AG04450 (cell line): ENCODE results near the gene FOXO1. TPM values are rescaled to one million over a fixed set of nuclear protein-coding genes. Genes with fewer than 3 reads are reported as not detected.
"Not testable (repeated sequence)": the region's sequence is repeated elsewhere in the genome, so short reads cannot be mapped to it uniquely, and the experiment has no call there.

Source experiments
- CTCF ChIA-PET: fragments of 300-600, 350-600 bp; formaldehyde crosslinking; extraction: SDS; loops from one replicate; lab custom pipeline; 2022; ENCODE audit warnings: antibody characterized with exemption, inconsistent platforms; lab: Charles Lee
- POLR2A ChIA-PET: fragments of 350-600 bp; formaldehyde crosslinking; extraction: SDS; loops from one replicate; lab custom pipeline; 2021; ENCODE audit warnings: antibody characterized with exemption, inconsistent platforms; lab: Yijun Ruan, JAX
- DNase-seq: peaks from one replicate; pipeline ENCODE4 v3.0.0-alpha.2; 2011; ENCODE audit warnings: low read depth, low spot score
- H3K27ac ChIP-seq: one replicate; pipeline ENCODE4 v1.5.1; 2012; ENCODE audit warnings: low read depth, low read length, control low read depth
- H3K27me3 ChIP-seq: one replicate; pipeline ENCODE4 v1.6.0; 2012; ENCODE audit warnings: low read length; ENCODE audit not compliant: control insufficient read depth, insufficient read depth
- H3K4me3 ChIP-seq: 2 replicates; pipeline ENCODE4 v1.5.1; 2011; ENCODE audit warnings: mild to moderate bottlenecking, low read depth, low read length, control low read depth
- H3K9me3 ChIP-seq: 2 replicates; pipeline ENCODE4 v1.5.1; 2012; ENCODE audit warnings: low read length; ENCODE audit not compliant: control insufficient read depth, insufficient read depth
- polyA minus RNA-seq: library from RNA; depleted of rRNA, polyadenylated mRNA; stranded (reverse); fragments of >200 nt; gene quantifications from 2 replicates; pipeline ENCODE4 v1.2.3, GENCODE V29; 2011; rRNA and poly(A)+ RNA removed
- polyA plus RNA-seq: library from polyadenylated mRNA; depleted of rRNA; stranded (reverse); fragments of >200 nt; gene quantifications from 2 replicates; pipeline ENCODE4 v1.2.3, GENCODE V29; 2011; rRNA removed
- TF ChIP-seq, protein P1 (sequence below): IDR thresholded peaks from 2 replicates; pipeline ENCODE4 v1.5.1; 2011; ENCODE audit warnings: low read depth, low read length, control low read depth, inconsistent platforms

The FOXO1 gene
- polyA plus RNA-seq (0.12 and 0.19 TPM in 2 replicates), polyA minus RNA-seq (0.22 and 0.92 TPM in 2 replicates)

- Histone ChIP-seq H3K4me3 (peak within 1 kb of the TSS; percentile 64), H3K9me3 (peaks cover 7% of the 10 kb centered on the region; the same call in 1 of the 2 replicates), H3K27me3 (peaks cover 43% of the 10 kb centered on the region), H3K27ac (no peak within 1 kb of the TSS)
- ChIA-PET POLR2A (no interaction called here), CTCF (no interaction called here)
- TF ChIP-seq, protein P1, sequence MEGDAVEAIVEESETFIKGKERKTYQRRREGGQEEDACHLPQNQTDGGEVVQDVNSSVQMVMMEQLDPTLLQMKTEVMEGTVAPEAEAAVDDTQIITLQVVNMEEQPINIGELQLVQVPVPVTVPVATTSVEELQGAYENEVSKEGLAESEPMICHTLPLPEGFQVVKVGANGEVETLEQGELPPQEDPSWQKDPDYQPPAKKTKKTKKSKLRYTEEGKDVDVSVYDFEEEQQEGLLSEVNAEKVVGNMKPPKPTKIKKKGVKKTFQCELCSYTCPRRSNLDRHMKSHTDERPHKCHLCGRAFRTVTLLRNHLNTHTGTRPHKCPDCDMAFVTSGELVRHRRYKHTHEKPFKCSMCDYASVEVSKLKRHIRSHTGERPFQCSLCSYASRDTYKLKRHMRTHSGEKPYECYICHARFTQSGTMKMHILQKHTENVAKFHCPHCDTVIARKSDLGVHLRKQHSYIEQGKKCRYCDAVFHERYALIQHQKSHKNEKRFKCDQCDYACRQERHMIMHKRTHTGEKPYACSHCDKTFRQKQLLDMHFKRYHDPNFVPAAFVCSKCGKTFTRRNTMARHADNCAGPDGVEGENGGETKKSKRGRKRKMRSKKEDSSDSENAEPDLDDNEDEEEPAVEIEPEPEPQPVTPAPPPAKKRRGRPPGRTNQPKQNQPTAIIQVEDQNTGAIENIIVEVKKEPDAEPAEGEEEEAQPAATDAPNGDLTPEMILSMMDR, result no peak
- peak; percentile 27 for DNase-seq
These were observed at the start of gene FOXO1 for GRCh38 chr13:40666045-40666932. Gene FOXO1, minus strand, starts transcription at chr13:40666641. Its CDS starts 429 bp downstream, at chr13:40666212.

- H3K27ac ChIP-seq, H3K4me3 ChIP-seq, POLR2A ChIA-PET, DNase-seq, CTCF ChIA-PET, H3K27me3 ChIP-seq: not testable (repeated sequence)
- peaks cover 12% of the 10 kb centered on the region; the same call in 1 of the 2 replicates for H3K9me3 ChIP-seq
These were observed 48.0 kb upstream of the FOXO1 start for GRCh38 chr13:40714433-40714832.

GRCh38 chr13:40706439-40706838 lies 40.0 kb upstream of the FOXO1 start:
- TF ChIP-seq, protein P1, result no peak
- CTCF ChIA-PET, result no interaction called here
- DNase-seq, result no peak
- Histone ChIP-seq H3K4me3 (no peak overlapping the region), H3K9me3 (no peaks in the 10 kb centered on the region; the same call in 1 of the 2 replicates), H3K27ac (no peak overlapping the region), H3K27me3 (no peaks in the 10 kb centered on the region)
- POLR2A ChIA-PET, result no interaction called here

DNA sequence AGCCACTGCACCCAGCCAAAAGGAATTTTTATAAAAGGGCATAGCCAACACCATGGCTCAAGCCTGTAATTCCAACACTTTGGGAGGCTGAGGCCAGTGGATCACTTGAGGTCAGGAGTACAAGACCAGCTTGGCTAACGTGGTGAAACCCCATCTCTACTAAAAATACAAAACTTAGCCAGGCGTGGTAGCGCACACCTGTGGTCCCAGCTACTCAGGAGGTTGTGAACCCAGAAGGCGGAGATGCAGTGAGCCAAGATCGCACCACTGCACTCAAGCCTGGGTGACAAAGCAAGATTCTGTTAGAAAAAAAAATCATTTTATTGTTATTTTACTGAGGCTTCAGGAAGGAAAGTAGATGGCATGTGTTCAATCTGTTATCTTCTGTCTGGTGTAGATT lies 31.3 kb upstream of the FOXO1 start:
- no peaks in the 10 kb centered on the region for H3K27me3 ChIP-seq
- TF ChIP-seq, protein P1, result no peak
- no peak overlapping the region for H3K4me3 ChIP-seq
- ChIA-PET CTCF (no interaction called here), POLR2A (no interaction called here)
- H3K27ac ChIP-seq, result no peak overlapping the region
- H3K9me3 ChIP-seq, result no peaks in the 10 kb centered on the region
- DNase-seq, result no peak

DNA sequence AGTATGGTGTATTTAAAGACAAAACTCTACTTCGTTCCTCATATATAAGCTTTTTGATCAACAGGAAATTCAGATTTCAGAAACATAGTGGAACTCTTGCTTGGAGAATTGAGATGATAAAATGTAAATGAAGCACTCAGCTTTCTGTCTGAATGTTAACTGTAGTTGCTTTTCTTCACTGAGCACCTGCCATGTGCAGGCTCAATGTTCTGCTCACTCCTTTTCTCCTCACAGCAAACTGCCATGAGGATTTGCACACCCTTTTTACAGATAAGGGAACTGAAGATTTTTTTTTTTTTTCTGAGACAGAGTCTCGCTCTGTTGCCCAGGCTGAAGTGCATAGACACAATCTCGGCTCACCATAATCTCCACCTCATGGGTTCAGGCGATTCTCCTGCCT lies 28.0 kb upstream of the FOXO1 start:
- CTCF ChIA-PET, result no interaction called here
- Histone ChIP-seq H3K4me3 (no peak overlapping the region), H3K27ac (no peak overlapping the region), H3K9me3 (no peaks in the 10 kb centered on the region), H3K27me3 (no peaks in the 10 kb centered on the region)
- POLR2A ChIA-PET, result no interaction called here
- TF ChIP-seq, protein P1, result no peak
- DNase-seq, result no peak
